Measurements from ENCODE around the gene STRADB.

The STRADB gene

DNA sequence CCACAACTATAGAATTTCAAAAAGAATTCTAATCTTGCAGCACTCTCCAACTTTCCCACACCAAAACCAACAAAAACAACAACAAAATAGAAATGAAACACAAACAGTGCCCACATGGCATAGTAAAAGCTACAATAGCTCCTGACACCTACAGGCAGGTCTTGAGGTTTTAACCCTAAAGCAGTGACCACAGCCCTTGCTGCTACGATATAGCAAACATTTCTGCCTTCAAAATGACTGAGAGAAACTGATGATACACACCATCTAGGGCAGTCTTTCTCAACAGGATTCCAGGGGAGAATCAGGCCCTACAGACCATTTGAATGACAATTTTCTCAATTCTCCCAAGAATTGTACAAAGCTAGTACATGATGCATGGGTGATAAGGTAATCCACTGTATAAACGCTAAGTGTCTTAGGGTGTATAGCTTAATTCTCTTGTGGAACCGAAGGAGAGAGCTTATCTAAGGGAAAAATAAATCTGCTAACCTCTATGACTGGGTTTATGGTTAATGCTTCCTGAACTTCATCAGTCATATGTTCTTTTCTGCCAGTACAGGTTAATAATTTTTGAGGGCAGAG, 46.8 kb upstream of the STRADB start:
- no peak overlapping the region for H3K4me3 ChIP-seq (IDR thresholded peaks at IDR 0.05; ENCODE audit: insufficient read depth, low read depth, low read length)
- H3K79me2 ChIP-seq (ENCODE audit: insufficient read depth, low read depth), result no peaks in the 10 kb centered on the region
- no peak overlapping the region for H2AFZ ChIP-seq (ENCODE audit: low read depth)
- H3K4me2 ChIP-seq, result no peak overlapping the region
- H3K27me3 ChIP-seq (ENCODE audit: insufficient read depth, low read depth), result no peaks in the 10 kb centered on the region
- H3K9ac ChIP-seq, result no peak overlapping the region
- no peaks in the 10 kb centered on the region for H4K20me1 ChIP-seq (ENCODE audit: insufficient read depth)
- no peak overlapping the region for H3K27ac ChIP-seq
- no peak for TF ChIP-seq CTCF (conservative IDR thresholded peaks at IDR 0.05; ENCODE audit: low read depth, low read length)
- peaks cover 10% of the 10 kb centered on the region for H3K4me1 ChIP-seq (ENCODE audit: low read depth, poor library complexity, severe bottlenecking)
- H3K36me3 ChIP-seq (ENCODE audit: insufficient read depth), result no peaks in the 10 kb centered on the region

- Histone ChIP-seq H3K4me1 (ENCODE audit: low read depth, poor library complexity, severe bottlenecking) (peaks cover 10% of the 10 kb centered on the region), H3K36me3 (ENCODE audit: insufficient read depth) (no peaks in the 10 kb centered on the region), H3K27me3 (ENCODE audit: insufficient read depth, low read depth) (no peaks in the 10 kb centered on the region), H3K9ac (no peak overlapping the region), H3K79me2 (ENCODE audit: insufficient read depth, low read depth) (no peaks in the 10 kb centered on the region), H4K20me1 (ENCODE audit: insufficient read depth) (no peaks in the 10 kb centered on the region), H3K4me3 (IDR thresholded peaks at IDR 0.05; ENCODE audit: insufficient read depth, low read depth, low read length) (no peak overlapping the region), H3K27ac (no peak overlapping the region), H3K4me2 (no peak overlapping the region), H2AFZ (ENCODE audit: low read depth) (no peak overlapping the region)
- TF ChIP-seq CTCF (conservative IDR thresholded peaks at IDR 0.05; ENCODE audit: low read depth, low read length), result no peak
Observed at GRCh38 chr2:201406077-201406662, 45.4 kb upstream of the STRADB start.

DNA sequence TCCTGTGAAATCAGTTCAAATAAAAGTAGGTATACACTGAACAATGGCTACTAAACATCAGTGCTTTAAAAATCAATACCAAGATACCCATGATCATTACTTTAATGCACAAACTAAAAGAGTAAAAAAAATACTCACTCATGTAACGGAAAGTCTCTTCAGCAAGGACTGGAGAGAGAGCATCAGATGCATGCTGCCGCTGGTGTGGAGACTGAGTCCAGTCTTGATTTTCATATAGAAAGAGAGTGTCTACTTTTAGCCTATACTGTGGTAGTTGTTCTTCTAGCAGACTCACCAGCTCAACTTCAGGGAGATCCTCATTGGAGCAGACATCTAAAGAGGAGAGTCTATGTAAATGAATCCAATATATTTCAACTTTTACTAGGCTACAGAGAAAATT, 44.3 kb upstream of the STRADB start:
- no peak overlapping the region for H3K4me2 ChIP-seq
- no peak overlapping the region for H2AFZ ChIP-seq (ENCODE audit: low read depth)
- no peak overlapping the region for H3K4me3 ChIP-seq (IDR thresholded peaks at IDR 0.05; ENCODE audit: insufficient read depth, low read depth, low read length)
- no peak overlapping the region for H3K27ac ChIP-seq
- H3K36me3 ChIP-seq (ENCODE audit: insufficient read depth), result no peaks in the 10 kb centered on the region
- no peaks in the 10 kb centered on the region for H3K79me2 ChIP-seq (ENCODE audit: insufficient read depth, low read depth)
- H3K4me1 ChIP-seq (ENCODE audit: low read depth, poor library complexity, severe bottlenecking), result peaks cover 10% of the 10 kb centered on the region
- no peaks in the 10 kb centered on the region for H3K27me3 ChIP-seq (ENCODE audit: insufficient read depth, low read depth)
- H3K9ac ChIP-seq, result no peak overlapping the region
- no peak for TF ChIP-seq CTCF (conservative IDR thresholded peaks at IDR 0.05; ENCODE audit: low read depth, low read length)
- H4K20me1 ChIP-seq (ENCODE audit: insufficient read depth), result no peaks in the 10 kb centered on the region

GRCh38 chr2:201408931-201409330, 42.6 kb upstream of the STRADB start:
- Histone ChIP-seq H3K79me2 (ENCODE audit: insufficient read depth, low read depth) (no peaks in the 10 kb centered on the region; the same call in 1 of the 2 replicates), H4K20me1 (ENCODE audit: insufficient read depth) (no peaks in the 10 kb centered on the region)
- TF ChIP-seq CTCF (conservative IDR thresholded peaks at IDR 0.05; ENCODE audit: low read depth, low read length), result no peak

More at GRCh38 chr2:201408931-201409330, 42.6 kb upstream of the STRADB start:
- Histone ChIP-seq H3K36me3 (ENCODE audit: insufficient read depth) (no peaks in the 10 kb centered on the region), H3K9ac (no peak overlapping the region), H2AFZ (ENCODE audit: low read depth) (no peak overlapping the region), H3K4me3 (IDR thresholded peaks at IDR 0.05; ENCODE audit: insufficient read depth, low read depth, low read length) (no peak overlapping the region), H3K27me3 (ENCODE audit: insufficient read depth, low read depth) (no peaks in the 10 kb centered on the region), H3K27ac (no peak overlapping the region), H3K4me1 (ENCODE audit: low read depth, poor library complexity, severe bottlenecking) (peaks cover 11% of the 10 kb centered on the region), H3K4me2 (no peak overlapping the region)

Data from KMS-11 (cell line).